Measurements from ENCODE around the gene UBXN1.
A peak's percentile ranks its signal among the peaks of the same experiment; 100 is the strongest.
"Not testable (repeated sequence)": the region's sequence is repeated elsewhere in the genome, so short reads cannot be mapped to it uniquely, and the experiment has no call there.

The UBXN1 gene

GRCh38 chr11:62705413-62705812 lies 26.5 kb upstream of the UBXN1 start:
- peak overlapping the region; percentile 82 for H3K4me3 ChIP-seq (ENCODE audit: low read depth, low read length)
- TF ChIP-seq CTCF (conservative IDR thresholded peaks at IDR 0.05; ENCODE audit: low read depth, low read length): no peak
- DNase-seq (ENCODE audit: low read depth): no peak

- not testable (repeated sequence) for DNase-seq (ENCODE audit: low read depth); H3K4me3 ChIP-seq (ENCODE audit: low read depth, low read length)
Measured at GRCh38 chr11:62703921-62704320, 25.0 kb upstream of the UBXN1 start.

- no peak for DNase-seq (ENCODE audit: low read depth)
- no peak for TF ChIP-seq CTCF (conservative IDR thresholded peaks at IDR 0.05; ENCODE audit: low read depth, low read length)
- no peak overlapping the region for H3K4me3 ChIP-seq (ENCODE audit: low read depth, low read length)
Measured at GRCh38 chr11:62702246-62702645, 23.4 kb upstream of the UBXN1 start.

GRCh38 chr11:62694455-62695167 lies 15.7 kb upstream of the UBXN1 start:
- DNase-seq (ENCODE audit: low read depth): peak; percentile 90
- H3K4me3 ChIP-seq (ENCODE audit: low read depth, low read length): no peak overlapping the region
- TF ChIP-seq CTCF (conservative IDR thresholded peaks at IDR 0.05; ENCODE audit: low read depth, low read length): peak; percentile 89

GRCh38 chr11:62693624-62694023 lies 14.8 kb upstream of the UBXN1 start:
- H3K4me3 ChIP-seq (ENCODE audit: low read depth, low read length); DNase-seq (ENCODE audit: low read depth): not testable (repeated sequence)

- DNase-seq (ENCODE audit: low read depth): peak; percentile 80
- TF ChIP-seq CTCF (conservative IDR thresholded peaks at IDR 0.05; ENCODE audit: low read depth, low read length): peak; percentile 4
- H3K4me3 ChIP-seq (ENCODE audit: low read depth, low read length): no peak within 1 kb of the TSS
Measured at GRCh38 chr11:62689421-62690183, 10.7 kb upstream of the UBXN1 start, which contains the start of gene LRRN4CL. TSS of gene LRRN4CL (minus strand) at chr11:62689530. CDS start at chr11:62688508, 1,022 bp downstream.

- no peak for TF ChIP-seq CTCF (conservative IDR thresholded peaks at IDR 0.05; ENCODE audit: low read depth, low read length)
- peak overlapping the region; percentile 35 for H3K4me3 ChIP-seq (ENCODE audit: low read depth, low read length)
- no peak for DNase-seq (ENCODE audit: low read depth)
Measured at GRCh38 chr11:62688491-62688890, 9.6 kb upstream of the UBXN1 start.

Data from choroid plexus epithelial cell (primary cell).